ENCODE results near the gene PDIA5. TPM values are rescaled to one million over a fixed set of nuclear protein-coding genes. Genes with fewer than 3 reads are reported as not detected.

The PDIA5 gene
- total and polyA plus RNA-seq, 7 donors, result 4.2 to 23.0 (median 13.9) TPM

DNA sequence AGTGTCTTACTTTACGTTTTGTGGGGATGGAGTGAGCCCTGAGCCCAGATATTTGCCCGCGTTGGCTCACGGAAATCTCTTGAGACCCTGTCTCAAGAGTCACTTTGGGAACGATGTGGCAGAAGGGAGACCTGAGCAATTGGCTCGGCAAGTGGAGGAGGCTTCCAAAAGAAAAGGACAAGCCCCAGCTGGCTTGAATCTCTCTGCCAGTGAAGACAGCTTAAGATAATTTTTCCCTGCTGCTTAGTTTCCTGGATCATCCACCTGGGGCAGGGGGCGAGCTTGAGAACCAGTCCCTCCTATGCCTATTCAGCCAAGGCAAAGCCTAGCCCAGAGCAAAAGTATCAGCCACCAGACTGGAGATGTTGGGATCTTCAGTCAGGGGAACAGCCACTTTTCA lies 135.6 kb downstream of the PDIA5 start:
- no peaks in the 10 kb centered on the region for H3K9me3 ChIP-seq
- DNase-seq, result no peak
- no peaks in the 10 kb centered on the region for H3K27me3 ChIP-seq
- peak overlapping the region; percentile 83 to 86 (median 86) for H3K27ac ChIP-seq
- TF ChIP-seq EP300 (IDR thresholded peaks at IDR 0.05) (no peak), POLR2AphosphoS5 (IDR thresholded peaks at IDR 0.05) (no peak)
- TF ChIP-seq, protein P1, sequence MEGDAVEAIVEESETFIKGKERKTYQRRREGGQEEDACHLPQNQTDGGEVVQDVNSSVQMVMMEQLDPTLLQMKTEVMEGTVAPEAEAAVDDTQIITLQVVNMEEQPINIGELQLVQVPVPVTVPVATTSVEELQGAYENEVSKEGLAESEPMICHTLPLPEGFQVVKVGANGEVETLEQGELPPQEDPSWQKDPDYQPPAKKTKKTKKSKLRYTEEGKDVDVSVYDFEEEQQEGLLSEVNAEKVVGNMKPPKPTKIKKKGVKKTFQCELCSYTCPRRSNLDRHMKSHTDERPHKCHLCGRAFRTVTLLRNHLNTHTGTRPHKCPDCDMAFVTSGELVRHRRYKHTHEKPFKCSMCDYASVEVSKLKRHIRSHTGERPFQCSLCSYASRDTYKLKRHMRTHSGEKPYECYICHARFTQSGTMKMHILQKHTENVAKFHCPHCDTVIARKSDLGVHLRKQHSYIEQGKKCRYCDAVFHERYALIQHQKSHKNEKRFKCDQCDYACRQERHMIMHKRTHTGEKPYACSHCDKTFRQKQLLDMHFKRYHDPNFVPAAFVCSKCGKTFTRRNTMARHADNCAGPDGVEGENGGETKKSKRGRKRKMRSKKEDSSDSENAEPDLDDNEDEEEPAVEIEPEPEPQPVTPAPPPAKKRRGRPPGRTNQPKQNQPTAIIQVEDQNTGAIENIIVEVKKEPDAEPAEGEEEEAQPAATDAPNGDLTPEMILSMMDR (IDR thresholded peaks at IDR 0.05), result no peak
- peaks cover 0 to 22% (median 9%) of the 10 kb centered on the region in 4 donors for H3K4me1 ChIP-seq
- whole genome bisulfite sequencing, 2 donors, result 1 to 3% methylated on average over 7 of the region's 7 CpGs
- H3K4me3 ChIP-seq, result peak overlapping the region; percentile 85 to 97 (median 92)
- intact Hi-C loops (cut with DNase I), result loop anchor here (5.0 to 10.0 kb wide), 5 partner anchors 105 to 408 kb away; partner anchors contain the start of genes HSPBAP1, PDIA5, SEMA5B and SLC49A4
- no peaks in the 10 kb centered on the region for H3K36me3 ChIP-seq

Other genes with a start within 250 kb of the PDIA5 start
- gene SEMA5B, start 39.3 kb upstream of the PDIA5 start, total RNA-seq, result under 1 TPM in 3 of 4 donors, not detected in 1; 0.36 to 0.68 (median 0.55) TPM
- gene SEMA5B, start 39.3 kb upstream of the PDIA5 start, polyA plus RNA-seq, result under 1 TPM in 2 of 3 donors, not detected in 1; 0.52 to 0.69 TPM
- 10 to 100 TPM; 17.8 to 47.2 (median 31.4) TPM for gene SEC22A, start 134.9 kb downstream of the PDIA5 start, total RNA-seq
- gene SEC22A, start 134.9 kb downstream of the PDIA5 start, polyA plus RNA-seq, result 10 to 100 TPM in 1 of 3 donors, 1 to 10 TPM in 2; 5.8 to 13.5 (median 6.6) TPM

All from sigmoid colon (tissue), 7 donors.